ENCODE results near the gene HOXD12.

Gene HOXD12

GRCh38 chr2:176098366-176099158 lies 1.0 kb upstream of the HOXD12 start:
- H2BK5ac ChIP-seq (ENCODE audit: low read depth, low read length, poor library complexity, severe bottlenecking) = no peak overlapping the region
- H3K36me3 ChIP-seq (ENCODE audit: control insufficient read depth in 1 of 2, insufficient read depth in 2 of 2, low read depth in 1 of 2, low read length in 2 of 2) = no peaks in the 10 kb centered on the region
- H3K18ac ChIP-seq (ENCODE audit: low read depth in 1 of 2, low read length in 2 of 2) = no peak overlapping the region
- H2AK5ac ChIP-seq (ENCODE audit: low read length, severe bottlenecking) = no peak overlapping the region
- H2BK15ac ChIP-seq (ENCODE audit: low read depth, poor library complexity, severe bottlenecking) = no peak overlapping the region
- H3K4me2 ChIP-seq (ENCODE audit: low read length, poor library complexity, severe bottlenecking) = no peak overlapping the region
- no peak overlapping the region for H4K8ac ChIP-seq (ENCODE audit: low read length)
- H3K27ac ChIP-seq (ENCODE audit: low read length, poor library complexity, severe bottlenecking) = no peak overlapping the region
- H3K9ac ChIP-seq (ENCODE audit: low read length) = no peak overlapping the region
- H2BK12ac ChIP-seq (ENCODE audit: low read length in 2 of 2) = no peak overlapping the region
- no peak overlapping the region for H2AFZ ChIP-seq (ENCODE audit: low read depth, low read length)
- peaks cover 97 to 100% of the 10 kb centered on the region in 2 experiments for H3K27me3 ChIP-seq (ENCODE audit: control insufficient read depth in 1 of 2, insufficient read depth in 1 of 2, low read length in 2 of 2)
- H3K9me3 ChIP-seq (ENCODE audit: control insufficient read depth, low read length) = peaks cover 3% of the 10 kb centered on the region
- no peak overlapping the region for H3K4ac ChIP-seq (ENCODE audit: low read depth in 1 of 2, low read length in 2 of 2)
- no peak overlapping the region for H3K23ac ChIP-seq (ENCODE audit: low read length in 2 of 2)
- 3% methylated on average over 35 of the region's 35 CpGs for WGBS
- H4K91ac ChIP-seq (ENCODE audit: low read length) = no peak overlapping the region
- H2BK120ac ChIP-seq (ENCODE audit: low read depth, low read length) = no peak overlapping the region
- H3K4me1 ChIP-seq (ENCODE audit: control insufficient read depth, insufficient read depth, low read depth, low read length) = peaks cover 6% of the 10 kb centered on the region
- no peak overlapping the region for H3K4me3 ChIP-seq (ENCODE audit: insufficient read depth in 1 of 2, low read depth in 1 of 2, low read length in 2 of 2)
- H3K79me1 ChIP-seq (replicated peaks; ENCODE audit: low read length, poor library complexity, severe bottlenecking) = no peaks in the 10 kb centered on the region
- H3K14ac ChIP-seq (ENCODE audit: low read length in 2 of 2) = no peak overlapping the region
- no peak for DNase-seq

- no peaks in the 10 kb centered on the region for H3K36me3 ChIP-seq (ENCODE audit: control insufficient read depth in 1 of 2, insufficient read depth in 2 of 2, low read depth in 1 of 2, low read length in 2 of 2)
- H3K4me1 ChIP-seq (ENCODE audit: control insufficient read depth, insufficient read depth, low read depth, low read length) = peaks cover 6% of the 10 kb centered on the region
- no peaks in the 10 kb centered on the region for H3K79me1 ChIP-seq (replicated peaks; ENCODE audit: low read length, poor library complexity, severe bottlenecking)
- 3% methylated on average over 29 of the region's 30 CpGs for whole genome bisulfite sequencing
- H3K4ac ChIP-seq (ENCODE audit: low read depth in 1 of 2, low read length in 2 of 2) = no peak overlapping the region
- no peak overlapping the region for H2BK5ac ChIP-seq (ENCODE audit: low read depth, low read length, poor library complexity, severe bottlenecking)
- no peak overlapping the region for H3K23ac ChIP-seq (ENCODE audit: low read length in 2 of 2)
- H3K18ac ChIP-seq (ENCODE audit: low read depth in 1 of 2, low read length in 2 of 2) = no peak overlapping the region
- H4K91ac ChIP-seq (ENCODE audit: low read length) = no peak overlapping the region
- H3K14ac ChIP-seq (ENCODE audit: low read length in 2 of 2) = no peak overlapping the region
- no peak overlapping the region for H3K4me3 ChIP-seq (ENCODE audit: insufficient read depth in 1 of 2, low read depth in 1 of 2, low read length in 2 of 2)
- H3K27me3 ChIP-seq (ENCODE audit: control insufficient read depth in 1 of 2, insufficient read depth in 1 of 2, low read length in 2 of 2) = peaks cover 97 to 100% of the 10 kb centered on the region in 2 experiments
- no peak overlapping the region for H2AK5ac ChIP-seq (ENCODE audit: low read length, severe bottlenecking)
- H2AFZ ChIP-seq (ENCODE audit: low read depth, low read length) = no peak overlapping the region
- no peak for DNase-seq
- peaks cover 3% of the 10 kb centered on the region for H3K9me3 ChIP-seq (ENCODE audit: control insufficient read depth, low read length)
- H3K9ac ChIP-seq (ENCODE audit: low read length) = no peak overlapping the region
- H3K4me2 ChIP-seq (ENCODE audit: low read length, poor library complexity, severe bottlenecking) = no peak overlapping the region
- H4K8ac ChIP-seq (ENCODE audit: low read length) = no peak overlapping the region
- H2BK15ac ChIP-seq (ENCODE audit: low read depth, poor library complexity, severe bottlenecking) = no peak overlapping the region
- no peak overlapping the region for H2BK12ac ChIP-seq (ENCODE audit: low read length in 2 of 2)
- no peak overlapping the region for H3K27ac ChIP-seq (ENCODE audit: low read length, poor library complexity, severe bottlenecking)
- H2BK120ac ChIP-seq (ENCODE audit: low read depth, low read length) = no peak overlapping the region
Observed at GRCh38 chr2:176099159-176099727, 352 bp upstream of the HOXD12 start.

- no peak overlapping the region for H3K14ac ChIP-seq (ENCODE audit: low read length in 2 of 2)
- no peak overlapping the region for H3K27ac ChIP-seq (ENCODE audit: low read length, poor library complexity, severe bottlenecking)
- no peak overlapping the region for H2BK5ac ChIP-seq (ENCODE audit: low read depth, low read length, poor library complexity, severe bottlenecking)
- H3K79me1 ChIP-seq (replicated peaks; ENCODE audit: low read length, poor library complexity, severe bottlenecking) = no peaks in the 10 kb centered on the region
- H3K4me2 ChIP-seq (ENCODE audit: low read length, poor library complexity, severe bottlenecking) = no peak overlapping the region
- H3K27me3 ChIP-seq (ENCODE audit: control insufficient read depth in 1 of 2, insufficient read depth in 1 of 2, low read length in 2 of 2) = peaks cover 97 to 100% of the 10 kb centered on the region in 2 experiments
- H2BK12ac ChIP-seq (ENCODE audit: low read length in 2 of 2) = no peak overlapping the region
- DNase-seq = no peak
- peaks cover 14% of the 10 kb centered on the region for H3K4me1 ChIP-seq (ENCODE audit: control insufficient read depth, insufficient read depth, low read depth, low read length)
- no peak overlapping the region for H3K9ac ChIP-seq (ENCODE audit: low read length)
- no peak overlapping the region for H2BK15ac ChIP-seq (ENCODE audit: low read depth, poor library complexity, severe bottlenecking)
- H3K4me3 ChIP-seq (ENCODE audit: insufficient read depth in 1 of 2, low read depth in 1 of 2, low read length in 2 of 2) = no peak overlapping the region
- no peak overlapping the region for H2BK120ac ChIP-seq (ENCODE audit: low read depth, low read length)
- no peak overlapping the region for H4K8ac ChIP-seq (ENCODE audit: low read length)
- no peaks in the 10 kb centered on the region for H3K9me3 ChIP-seq (ENCODE audit: control insufficient read depth, low read length)
- H3K4ac ChIP-seq (ENCODE audit: low read depth in 1 of 2, low read length in 2 of 2) = no peak overlapping the region
- H3K18ac ChIP-seq (ENCODE audit: low read depth in 1 of 2, low read length in 2 of 2) = no peak overlapping the region
- 6% methylated on average over 26 of the region's 28 CpGs for WGBS
- H2AK5ac ChIP-seq (ENCODE audit: low read length, severe bottlenecking) = no peak overlapping the region
- H3K36me3 ChIP-seq (ENCODE audit: control insufficient read depth in 1 of 2, insufficient read depth in 2 of 2, low read depth in 1 of 2, low read length in 2 of 2) = no peaks in the 10 kb centered on the region
- no peak overlapping the region for H4K91ac ChIP-seq (ENCODE audit: low read length)
- H3K23ac ChIP-seq (ENCODE audit: low read length in 2 of 2) = no peak overlapping the region
- no peak overlapping the region for H2AFZ ChIP-seq (ENCODE audit: low read depth, low read length)
Observed at GRCh38 chr2:176100547-176101140, 1.0 kb downstream of the HOXD12 start.

GRCh38 chr2:176101216-176101830 lies 1.7 kb downstream of the HOXD12 start:
- no peak for DNase-seq
- Histone ChIP-seq H2AFZ (ENCODE audit: low read depth, low read length) (no peak overlapping the region), H3K23ac (ENCODE audit: low read length in 2 of 2) (no peak overlapping the region), H2BK120ac (ENCODE audit: low read depth, low read length) (no peak overlapping the region), H3K18ac (ENCODE audit: low read depth in 1 of 2, low read length in 2 of 2) (no peak overlapping the region), H3K4ac (ENCODE audit: low read depth in 1 of 2, low read length in 2 of 2) (no peak overlapping the region), H4K8ac (ENCODE audit: low read length) (no peak overlapping the region), H3K4me2 (ENCODE audit: low read length, poor library complexity, severe bottlenecking) (no peak overlapping the region), H3K27me3 (ENCODE audit: control insufficient read depth in 1 of 2, insufficient read depth in 1 of 2, low read length in 2 of 2) (peaks cover 99 to 100% of the 10 kb centered on the region in 2 experiments), H3K9me3 (ENCODE audit: control insufficient read depth, low read length) (no peaks in the 10 kb centered on the region), H3K27ac (ENCODE audit: low read length, poor library complexity, severe bottlenecking) (no peak overlapping the region), H2BK12ac (ENCODE audit: low read length in 2 of 2) (no peak overlapping the region), H2BK5ac (ENCODE audit: low read depth, low read length, poor library complexity, severe bottlenecking) (no peak overlapping the region), H3K4me3 (ENCODE audit: insufficient read depth in 1 of 2, low read depth in 1 of 2, low read length in 2 of 2) (no peak overlapping the region), H2BK15ac (ENCODE audit: low read depth, poor library complexity, severe bottlenecking) (no peak overlapping the region), H3K36me3 (ENCODE audit: control insufficient read depth in 1 of 2, insufficient read depth in 2 of 2, low read depth in 1 of 2, low read length in 2 of 2) (no peaks in the 10 kb centered on the region), H2AK5ac (ENCODE audit: low read length, severe bottlenecking) (no peak overlapping the region), H4K91ac (ENCODE audit: low read length) (no peak overlapping the region), H3K4me1 (ENCODE audit: control insufficient read depth, insufficient read depth, low read depth, low read length) (peaks cover 14% of the 10 kb centered on the region), H3K9ac (ENCODE audit: low read length) (no peak overlapping the region), H3K14ac (ENCODE audit: low read length in 2 of 2) (no peak overlapping the region), H3K79me1 (replicated peaks; ENCODE audit: low read length, poor library complexity, severe bottlenecking) (no peaks in the 10 kb centered on the region)
- 0% methylated on average over 2 of the region's 2 CpGs for WGBS
